ENCODE measurements around the gene TNIP1.

Gene TNIP1

DNA sequence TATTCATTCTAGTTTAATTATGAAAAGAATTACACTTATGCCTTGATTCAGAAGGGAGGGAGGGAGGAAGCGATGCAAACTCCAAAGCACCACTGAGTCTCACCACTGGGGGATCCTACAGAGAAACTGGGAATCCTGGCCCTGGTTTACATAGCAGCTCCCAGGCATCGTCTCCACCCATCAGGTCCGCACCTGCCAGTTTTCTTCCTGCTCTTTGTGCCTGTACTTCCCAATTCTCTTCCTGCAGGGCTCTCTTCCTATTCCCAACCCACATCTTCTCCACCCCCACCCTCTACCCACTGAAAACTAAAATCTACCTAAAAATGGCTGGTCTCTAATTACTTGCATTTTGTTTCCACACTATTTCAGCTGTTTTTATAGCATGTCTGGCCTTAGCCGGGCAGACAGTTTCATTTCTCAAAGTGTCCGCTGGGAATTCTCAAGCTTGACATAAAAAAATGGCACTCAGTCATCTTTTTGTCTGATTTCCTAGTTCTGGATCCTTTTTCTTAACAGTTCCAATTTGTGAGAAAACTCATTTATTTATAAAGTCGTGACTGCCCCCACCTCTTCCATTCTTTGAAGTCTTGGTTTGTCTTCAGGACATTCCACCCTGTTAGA is 1.6 kb upstream of the TNIP1 start:
- peaks cover 74% of the 10 kb centered on the region for H3K4me1 ChIP-seq (ENCODE audit: control insufficient read depth, low read length)
- peaks cover 26% of the 10 kb centered on the region for H3K36me3 ChIP-seq (ENCODE audit: control insufficient read depth, low read length)
- H3K79me2 ChIP-seq (ENCODE audit: control insufficient read depth, low read length) = peaks cover 49% of the 10 kb centered on the region
- H3F3A ChIP-seq (ENCODE audit: control insufficient read depth, insufficient read depth) = peaks cover 3% of the 10 kb centered on the region; the same call in 1 of the 2 replicates
- peak overlapping the region; percentile 73 for H3K4me2 ChIP-seq (ENCODE audit: low read length)
- H3K9me2 ChIP-seq (replicated peaks; ENCODE audit: control insufficient read depth, low read length) = no peaks in the 10 kb centered on the region
- no peak for TF ChIP-seq EZH2phosphoT487 (IDR thresholded peaks at IDR 0.05; ENCODE audit: borderline replicate concordance, low read length)
- TF ChIP-seq, protein P1, sequence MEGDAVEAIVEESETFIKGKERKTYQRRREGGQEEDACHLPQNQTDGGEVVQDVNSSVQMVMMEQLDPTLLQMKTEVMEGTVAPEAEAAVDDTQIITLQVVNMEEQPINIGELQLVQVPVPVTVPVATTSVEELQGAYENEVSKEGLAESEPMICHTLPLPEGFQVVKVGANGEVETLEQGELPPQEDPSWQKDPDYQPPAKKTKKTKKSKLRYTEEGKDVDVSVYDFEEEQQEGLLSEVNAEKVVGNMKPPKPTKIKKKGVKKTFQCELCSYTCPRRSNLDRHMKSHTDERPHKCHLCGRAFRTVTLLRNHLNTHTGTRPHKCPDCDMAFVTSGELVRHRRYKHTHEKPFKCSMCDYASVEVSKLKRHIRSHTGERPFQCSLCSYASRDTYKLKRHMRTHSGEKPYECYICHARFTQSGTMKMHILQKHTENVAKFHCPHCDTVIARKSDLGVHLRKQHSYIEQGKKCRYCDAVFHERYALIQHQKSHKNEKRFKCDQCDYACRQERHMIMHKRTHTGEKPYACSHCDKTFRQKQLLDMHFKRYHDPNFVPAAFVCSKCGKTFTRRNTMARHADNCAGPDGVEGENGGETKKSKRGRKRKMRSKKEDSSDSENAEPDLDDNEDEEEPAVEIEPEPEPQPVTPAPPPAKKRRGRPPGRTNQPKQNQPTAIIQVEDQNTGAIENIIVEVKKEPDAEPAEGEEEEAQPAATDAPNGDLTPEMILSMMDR (IDR thresholded peaks at IDR 0.05; ENCODE audit: low read depth, low read length, poor library complexity, severe bottlenecking) = peak; percentile 35
- peaks cover 4% of the 10 kb centered on the region; the same call in 1 of the 2 replicates for H4K20me1 ChIP-seq (ENCODE audit: control insufficient read depth, insufficient read depth, low read depth, low read length)
- H3K27ac ChIP-seq (ENCODE audit: low read depth, low read length) = no peak overlapping the region
- H3K9me3 ChIP-seq (ENCODE audit: control insufficient read depth, insufficient read depth, low read length) = no peaks in the 10 kb centered on the region
- H3K4me3 ChIP-seq (ENCODE audit: low read length) = peak overlapping the region; percentile 74
- H3K27me3 ChIP-seq (ENCODE audit: control insufficient read depth, low read length) = no peaks in the 10 kb centered on the region

DNA sequence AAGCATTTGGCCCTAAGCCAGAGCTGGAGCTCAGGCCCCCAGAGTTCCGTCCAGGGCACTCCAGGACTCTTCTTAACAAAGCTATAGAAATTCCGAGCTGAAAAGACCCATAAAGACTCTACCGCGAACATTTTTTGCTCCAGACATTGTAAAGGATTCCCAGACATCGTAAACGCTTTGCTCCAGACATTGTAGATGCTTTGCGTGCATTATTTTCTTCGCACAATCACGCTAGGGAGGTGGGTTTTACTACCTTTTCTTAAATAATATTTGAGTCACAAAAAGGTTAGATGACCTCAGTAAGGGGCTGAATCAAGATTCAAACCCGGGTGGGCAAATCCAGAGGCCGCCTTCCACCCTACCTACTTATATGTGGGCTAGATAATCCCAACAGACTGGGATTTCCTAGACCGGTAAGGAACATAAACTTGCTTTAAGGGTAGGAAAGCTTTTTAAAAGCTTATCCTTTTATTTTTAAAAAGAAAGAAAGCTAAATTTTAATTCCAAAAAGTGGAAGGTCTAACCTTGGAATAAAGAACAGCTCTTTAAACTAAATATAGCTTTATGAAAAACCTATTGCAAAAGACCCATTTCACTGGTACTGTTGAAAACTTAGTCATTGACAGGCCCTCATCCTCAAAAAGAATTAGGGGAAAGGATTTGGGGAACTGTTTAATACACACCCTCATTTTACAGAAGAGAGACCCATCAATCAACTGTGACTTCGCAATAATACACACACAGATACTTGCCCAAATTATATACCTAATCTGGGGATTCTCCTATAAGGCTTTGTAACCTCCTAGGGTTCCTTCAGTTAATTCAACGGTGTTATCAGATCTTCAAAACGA is 822 bp upstream of the TNIP1 start:
- Histone ChIP-seq H3K27ac (ENCODE audit: low read depth, low read length) (peak overlapping the region; percentile 82), H3K79me2 (ENCODE audit: control insufficient read depth, low read length) (peaks cover 57% of the 10 kb centered on the region), H4K20me1 (ENCODE audit: control insufficient read depth, insufficient read depth, low read depth, low read length) (peaks cover 4% of the 10 kb centered on the region; the same call in 1 of the 2 replicates), H3K4me3 (ENCODE audit: low read length) (peak overlapping the region; percentile 74), H3K27me3 (ENCODE audit: control insufficient read depth, low read length) (no peaks in the 10 kb centered on the region), H3F3A (ENCODE audit: control insufficient read depth, insufficient read depth) (peaks cover 3% of the 10 kb centered on the region; the same call in 1 of the 2 replicates), H3K9me2 (replicated peaks; ENCODE audit: control insufficient read depth, low read length) (no peaks in the 10 kb centered on the region), H3K9me3 (ENCODE audit: control insufficient read depth, insufficient read depth, low read length) (no peaks in the 10 kb centered on the region), H3K36me3 (ENCODE audit: control insufficient read depth, low read length) (peaks cover 33% of the 10 kb centered on the region), H3K4me1 (ENCODE audit: control insufficient read depth, low read length) (peaks cover 68% of the 10 kb centered on the region), H3K4me2 (ENCODE audit: low read length) (peak overlapping the region; percentile 73)
- TF ChIP-seq, protein P1 (IDR thresholded peaks at IDR 0.05; ENCODE audit: low read depth, low read length, poor library complexity, severe bottlenecking) = no peak
- TF ChIP-seq EZH2phosphoT487 (IDR thresholded peaks at IDR 0.05; ENCODE audit: borderline replicate concordance, low read length) = no peak

DNA sequence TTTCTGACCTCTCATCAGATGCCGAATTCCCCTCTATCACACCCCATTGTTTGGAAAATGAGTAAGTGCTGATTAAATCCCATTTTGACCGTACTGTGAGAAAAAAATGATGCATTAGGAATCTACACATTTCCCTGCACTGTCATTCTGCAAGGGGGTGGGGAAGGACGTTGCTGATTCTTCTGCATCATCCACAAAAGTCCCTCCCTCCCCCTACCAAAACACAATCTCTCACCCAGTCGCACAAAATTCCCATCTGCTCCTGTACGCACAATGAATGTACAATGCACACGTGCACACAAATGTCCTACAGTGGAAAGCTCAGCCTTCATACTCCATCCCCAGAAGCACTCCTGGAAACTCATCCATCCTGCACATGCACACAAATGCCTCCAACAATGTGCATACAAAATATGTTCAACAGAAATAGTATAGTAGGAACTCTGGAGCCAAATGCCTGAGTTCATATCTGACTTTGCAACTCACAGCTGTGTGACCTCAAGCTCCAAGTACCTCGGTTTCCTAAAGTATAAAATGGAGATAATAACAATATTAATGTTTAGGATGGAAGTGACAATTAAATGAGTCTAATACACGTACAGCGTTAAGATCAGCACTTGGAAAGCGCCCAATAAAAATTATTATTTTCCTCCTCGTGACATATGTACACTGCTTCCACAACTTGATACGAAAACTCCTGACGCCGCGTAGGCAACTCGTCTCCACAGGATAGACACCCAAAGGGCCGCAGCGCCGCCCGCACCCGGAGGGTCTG is 809 bp downstream of the TNIP1 start:
- Histone ChIP-seq H3K9me3 (ENCODE audit: control insufficient read depth, insufficient read depth, low read length) (no peaks in the 10 kb centered on the region), H3K4me3 (ENCODE audit: low read length) (peak overlapping the region; percentile 74), H3K4me1 (ENCODE audit: control insufficient read depth, low read length) (peaks cover 52% of the 10 kb centered on the region), H3K79me2 (ENCODE audit: control insufficient read depth, low read length) (peaks cover 73% of the 10 kb centered on the region), H3K27ac (ENCODE audit: low read depth, low read length) (peak overlapping the region; percentile 82), H3F3A (ENCODE audit: control insufficient read depth, insufficient read depth) (peaks cover 3% of the 10 kb centered on the region; the same call in 1 of the 2 replicates), H3K9me2 (replicated peaks; ENCODE audit: control insufficient read depth, low read length) (no peaks in the 10 kb centered on the region), H3K36me3 (ENCODE audit: control insufficient read depth, low read length) (peaks cover 42% of the 10 kb centered on the region), H3K4me2 (ENCODE audit: low read length) (peak overlapping the region; percentile 73), H3K27me3 (ENCODE audit: control insufficient read depth, low read length) (no peaks in the 10 kb centered on the region), H4K20me1 (ENCODE audit: control insufficient read depth, insufficient read depth, low read depth, low read length) (peaks cover 4% of the 10 kb centered on the region; the same call in 1 of the 2 replicates)
- TF ChIP-seq, protein P1 (IDR thresholded peaks at IDR 0.05; ENCODE audit: low read depth, low read length, poor library complexity, severe bottlenecking) = no peak
- TF ChIP-seq EZH2phosphoT487 (IDR thresholded peaks at IDR 0.05; ENCODE audit: borderline replicate concordance, low read length) = no peak

Data from DOHH2 (cell line).